SH-SY5Y (cell line): Measurements from ENCODE around the gene CD163L1.

ENCODE experiments used
- GATA2 ChIP-seq: IDR thresholded peaks from 2 replicates; pipeline ENCODE4 v1.6.1; 2011; ENCODE audit warnings: mild to moderate bottlenecking, low read depth, low read length
- GATA3 ChIP-seq: IDR thresholded peaks from 2 replicates; pipeline ENCODE4 v1.6.1; 2011; ENCODE audit warnings: low read depth, mild to moderate bottlenecking, low read length, moderate library complexity

Gene CD163L1

GRCh38 chr12:7369274-7369729 is 74.7 kb downstream of the CD163L1 start:
- TF ChIP-seq GATA2, result no peak
- TF ChIP-seq GATA3, result no peak

DNA sequence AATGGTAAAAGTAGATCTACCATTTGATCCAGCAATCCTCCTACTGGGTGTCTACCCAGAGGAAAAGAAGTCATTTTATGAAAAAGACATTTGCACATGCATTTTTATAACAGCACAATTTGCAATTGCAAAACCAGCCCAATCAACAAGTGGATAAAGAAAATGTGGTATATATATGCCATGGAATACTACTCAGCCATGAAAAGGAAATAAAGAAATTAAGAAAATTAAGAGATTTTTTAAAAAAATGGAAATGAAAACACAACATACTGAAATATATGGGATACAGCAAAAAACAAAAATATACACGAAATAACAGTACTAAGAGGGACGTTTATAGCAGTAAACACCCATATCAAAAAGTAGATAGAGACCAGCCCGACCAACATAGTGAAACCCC is 81.2 kb downstream of the CD163L1 start:
- TF ChIP-seq GATA3 (no peak), GATA2 (no peak)

DNA sequence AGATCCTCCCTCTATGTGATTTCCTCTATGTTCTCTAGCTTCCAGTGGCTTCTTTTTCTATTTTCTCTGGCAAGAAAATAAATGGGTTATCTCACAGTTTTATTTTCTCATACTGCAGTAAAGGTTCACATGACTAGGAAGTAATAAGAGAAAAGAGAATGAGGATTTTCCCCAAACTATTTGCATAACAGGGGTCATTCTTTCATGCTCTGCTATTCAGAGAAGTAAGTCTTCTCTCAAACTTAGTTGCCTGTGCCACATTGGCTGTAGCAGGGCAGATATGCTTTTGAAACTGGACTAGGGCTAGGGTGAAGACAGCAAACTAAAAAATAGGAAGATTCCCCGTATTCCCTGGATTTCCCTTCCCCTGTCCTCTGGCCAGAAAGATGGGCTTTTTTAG is 82.7 kb downstream of the CD163L1 start:
- no peak for TF ChIP-seq GATA2
- TF ChIP-seq GATA3, result no peak

DNA sequence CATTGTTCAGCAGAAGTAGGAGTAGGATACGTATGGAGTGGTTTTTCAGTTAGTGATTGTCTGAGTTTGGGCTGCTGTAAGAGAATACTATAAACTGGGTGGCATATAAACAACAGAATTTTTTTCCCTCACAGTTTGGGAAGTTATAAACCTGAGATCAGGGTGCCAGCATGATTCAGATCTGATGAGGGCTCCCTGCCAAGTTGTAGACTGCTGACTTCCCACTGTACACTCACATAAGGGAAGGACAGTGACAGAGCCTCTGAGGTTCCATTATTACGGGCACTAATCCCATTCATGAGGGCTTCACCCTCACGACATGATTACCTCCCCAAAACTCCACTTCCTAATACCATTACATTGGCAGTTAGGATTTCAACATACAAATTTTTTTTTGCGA is 89.4 kb downstream of the CD163L1 start:
- TF ChIP-seq GATA2 (no peak), GATA3 (no peak)

- TF ChIP-seq GATA3 (no peak), GATA2 (no peak)
Measured at GRCh38 chr12:7352661-7353060, 91.3 kb downstream of the CD163L1 start.

GRCh38 chr12:7351177-7351576 is 92.8 kb downstream of the CD163L1 start:
- TF ChIP-seq GATA2, result no peak
- no peak for TF ChIP-seq GATA3

DNA sequence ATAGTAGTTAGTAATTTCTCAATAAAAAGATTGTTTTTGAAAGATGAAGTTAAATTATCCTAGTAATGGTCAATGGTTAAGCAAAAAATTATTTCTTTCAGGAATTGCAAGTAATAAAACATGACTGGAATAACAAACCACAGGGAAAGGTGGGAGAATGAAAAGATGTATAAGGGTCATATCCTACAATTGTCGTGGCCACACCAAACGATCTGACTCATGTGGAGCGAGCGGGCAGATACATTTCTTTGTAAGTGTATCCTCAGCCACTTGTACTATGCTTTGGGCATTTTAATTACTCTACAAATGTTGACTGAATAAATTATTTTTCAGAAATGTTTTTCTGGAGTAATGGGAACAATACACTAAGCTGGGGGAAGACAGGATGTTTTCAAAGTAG is 94.5 kb downstream of the CD163L1 start:
- no peak for TF ChIP-seq GATA2
- no peak for TF ChIP-seq GATA3

GRCh38 chr12:7346551-7347225 is 97.3 kb downstream of the CD163L1 start:
- no peak for TF ChIP-seq GATA2
- no peak for TF ChIP-seq GATA3

DNA sequence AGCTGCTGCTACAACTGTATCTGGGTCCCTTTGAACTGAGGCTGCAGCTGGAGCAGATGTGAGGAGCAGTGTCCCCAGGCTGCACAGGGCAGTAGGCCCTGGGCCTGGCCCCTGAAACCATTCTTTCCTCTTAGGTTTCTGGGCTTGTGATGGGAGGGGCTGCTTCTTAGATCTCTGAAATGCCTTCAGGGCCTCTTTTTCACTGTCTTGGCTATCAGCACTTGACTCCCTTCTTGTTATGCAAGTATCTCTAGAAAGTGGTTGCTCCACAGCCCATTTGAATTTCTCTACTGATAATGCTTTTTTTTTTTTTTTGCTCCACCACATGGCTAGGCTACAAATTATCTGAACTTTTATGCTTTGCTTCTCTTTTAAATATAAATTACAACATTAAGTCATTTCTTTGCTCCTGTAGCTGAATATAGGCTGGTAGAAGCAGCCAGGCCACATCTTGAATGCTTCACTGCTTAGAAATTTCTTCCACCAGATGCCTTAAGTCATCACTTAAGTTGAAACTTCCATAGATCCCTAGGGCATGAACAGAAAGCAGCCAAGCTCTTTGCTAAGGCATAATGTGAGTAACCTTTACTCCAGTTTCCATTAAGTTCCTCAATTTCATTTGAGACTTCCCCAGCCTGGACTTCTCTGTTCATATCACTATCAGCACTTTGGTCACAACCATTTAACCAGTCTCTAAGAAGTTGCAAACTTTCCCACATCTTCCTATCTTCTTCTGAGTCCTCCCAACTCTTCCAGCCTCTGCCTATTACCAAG is 98.9 kb downstream of the CD163L1 start:
- no peak for TF ChIP-seq GATA2
- no peak for TF ChIP-seq GATA3

GRCh38 chr12:7339675-7340074 is 104.3 kb downstream of the CD163L1 start:
- no peak for TF ChIP-seq GATA2
- TF ChIP-seq GATA3, result no peak

GRCh38 chr12:7327918-7328317 is 116.0 kb downstream of the CD163L1 start:
- no peak for TF ChIP-seq GATA3

DNA sequence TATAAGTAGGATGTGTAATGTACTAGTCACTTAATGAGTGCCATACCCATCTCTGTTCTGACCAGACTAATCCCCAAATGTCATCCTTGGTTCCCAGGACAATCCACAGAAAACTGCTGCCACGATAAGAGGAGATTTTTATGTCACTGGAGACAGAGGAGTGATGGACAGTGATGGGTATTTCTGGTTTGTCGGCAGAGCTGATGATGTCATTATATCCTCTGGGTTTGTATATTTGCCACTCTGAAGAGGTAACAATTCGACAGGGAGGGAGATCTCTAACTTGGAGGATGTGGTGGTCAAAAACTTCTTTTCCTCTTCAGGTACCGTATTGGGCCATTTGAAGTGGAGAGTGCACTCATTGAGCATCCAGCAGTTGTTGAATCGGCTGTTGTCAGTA is 119.8 kb downstream of the CD163L1 start:
- TF ChIP-seq GATA2, result no peak
- no peak for TF ChIP-seq GATA3

DNA sequence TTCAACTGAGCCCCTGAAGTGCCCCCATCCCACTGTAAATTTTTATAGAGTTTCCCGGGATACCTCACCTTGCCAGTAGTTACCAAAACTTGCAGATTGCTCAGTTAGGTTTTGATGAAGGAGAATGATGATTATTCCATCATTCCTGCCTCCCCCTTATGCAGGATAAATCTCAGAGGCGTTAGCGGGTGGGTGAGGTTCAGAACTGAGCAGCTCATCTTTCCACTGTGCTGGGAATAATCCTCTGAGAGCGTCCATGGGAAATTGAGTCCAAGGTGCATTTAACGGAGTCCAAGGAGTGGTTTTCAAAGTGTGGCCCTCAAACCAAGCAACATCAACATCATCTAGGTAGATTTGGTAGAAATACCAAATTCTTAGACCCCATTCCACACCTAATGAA is 121.4 kb downstream of the CD163L1 start:
- no peak for TF ChIP-seq GATA2
- TF ChIP-seq GATA3, result no peak

DNA sequence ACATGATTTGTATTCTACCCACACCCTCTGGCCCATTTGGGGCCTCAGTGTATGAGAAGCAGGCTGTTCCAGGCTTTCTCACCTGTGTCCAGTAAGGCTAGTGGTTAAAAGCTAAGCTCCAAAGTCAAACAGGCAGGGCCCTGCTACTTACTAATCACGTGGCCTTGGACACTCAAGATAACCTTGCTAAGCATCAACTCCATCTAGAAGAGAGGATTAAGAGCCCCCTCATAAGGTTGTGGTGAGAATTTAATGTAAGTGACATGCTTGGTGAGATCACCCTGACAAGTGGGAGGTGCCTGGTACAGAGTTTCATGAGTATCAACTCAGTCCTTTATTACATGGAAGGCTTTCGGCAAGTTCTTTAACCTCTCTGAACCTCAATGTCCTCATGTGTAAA is 122.3 kb downstream of the CD163L1 start:
- TF ChIP-seq GATA2 (no peak), GATA3 (no peak)

DNA sequence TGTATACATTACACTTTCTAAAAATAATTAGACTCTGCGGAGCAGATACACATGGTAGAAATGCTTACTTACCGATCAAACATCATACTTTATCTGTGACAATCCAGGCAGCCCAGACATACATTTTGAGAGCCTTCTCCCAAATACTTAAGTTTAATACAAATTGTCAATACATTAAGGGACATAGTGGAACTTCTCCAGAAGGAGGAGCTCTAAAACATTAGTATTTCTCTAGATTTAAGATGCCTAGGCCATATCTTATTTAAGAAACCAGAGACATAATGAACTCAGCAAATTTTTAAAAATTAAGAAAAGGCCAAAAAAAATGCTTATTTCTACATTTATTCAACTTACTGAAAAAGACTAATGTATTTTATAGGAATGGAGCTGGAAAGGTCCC is 124.0 kb downstream of the CD163L1 start:
- TF ChIP-seq GATA2 (no peak), GATA3 (no peak)
